Left colon (tissue), 2 donors: ENCODE results near the gene SLC25A10. TPM values are rescaled to one million over a fixed set of nuclear protein-coding genes. Genes with fewer than 3 reads are reported as not detected.
A peak's percentile ranks its signal among the peaks of the same experiment; 100 is the strongest.
"Not testable (repeated sequence)": the region's sequence is repeated elsewhere in the genome, so short reads cannot be mapped to it uniquely, and the experiment has no call there.

Experiments
- ATAC-seq: fragments of 200-7000 bp; cut with Tn5 transposase; one replicate; pipeline ENCODE4 v1.9.1; 2020; ENCODE audit warnings: mild to moderate bottlenecking, moderate library complexity
- DNase-seq, 2 donors: peaks; one replicate each; pipeline ENCODE4 v3.0.0-alpha.2; 2020
- intact Hi-C, 2 donors: fragments of 100-400 bp; cut with DNase I in 1 of 2; cut with micrococcal nuclease in 1 of 2; formaldehyde crosslinking; loops; one replicate each; pipeline versions ENCODE4 v1.11.2 to v1.14.0; 2022; cut with DNase I, micrococcal nuclease
- microRNA-seq, 2 donors: library from miRNA; unstranded; fragments of <30 nt; microRNA quantifications; one replicate each; pipeline versions ENCODE4 v1.1.0 to v1.2.0, GENCODE V29; 2020
- total RNA-seq, 2 donors: library from RNA; stranded (reverse); fragmentation: NEBNext Ultra II Directional; extraction: Animal tissue kit (Norgen Biotek cat#: 25700); gene quantifications; one replicate each; pipeline ENCODE4 v1.2.1, GENCODE V29; 2021
- donor health status: DM: no; HTN: no; CAD: no.
- donor health status: DM: yes; HTN: yes; CAD: no.

The SLC25A10 gene
- total RNA-seq, 2 donors from 2014 or later: 52.5 to 76.2 TPM

GRCh38 chr17:81737947-81738800 is 26.1 kb downstream of the SLC25A10 start:
- DNase-seq: no peak
- ATAC-seq: no peak
- intact Hi-C loops: no loop called here

GRCh38 chr17:81738801-81739393 is 26.8 kb downstream of the SLC25A10 start:
- ATAC-seq (no peak), DNase-seq (no peak)
- intact Hi-C loops: no loop called here

DNA sequence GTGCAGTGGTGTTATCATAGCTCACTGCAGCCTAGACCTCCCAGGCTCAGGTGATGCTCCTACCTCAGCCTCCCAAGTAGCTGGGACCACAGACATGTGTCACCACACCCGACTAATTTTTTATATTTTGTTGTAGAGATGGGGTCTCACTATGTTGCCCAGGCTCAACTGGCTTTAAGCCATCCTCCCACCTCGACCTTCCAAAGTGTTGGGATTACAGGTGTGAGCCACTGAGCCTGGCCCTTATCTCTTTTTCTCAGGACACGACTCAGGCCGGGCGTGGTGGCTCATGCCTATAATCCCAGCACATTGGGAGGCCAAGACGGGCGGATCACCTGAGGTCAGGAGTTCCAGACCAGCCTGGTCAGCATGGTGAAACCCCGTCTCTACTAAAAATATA is 27.5 kb downstream of the SLC25A10 start:
- intact Hi-C loops, DNase-seq, ATAC-seq: not testable (repeated sequence)

DNA sequence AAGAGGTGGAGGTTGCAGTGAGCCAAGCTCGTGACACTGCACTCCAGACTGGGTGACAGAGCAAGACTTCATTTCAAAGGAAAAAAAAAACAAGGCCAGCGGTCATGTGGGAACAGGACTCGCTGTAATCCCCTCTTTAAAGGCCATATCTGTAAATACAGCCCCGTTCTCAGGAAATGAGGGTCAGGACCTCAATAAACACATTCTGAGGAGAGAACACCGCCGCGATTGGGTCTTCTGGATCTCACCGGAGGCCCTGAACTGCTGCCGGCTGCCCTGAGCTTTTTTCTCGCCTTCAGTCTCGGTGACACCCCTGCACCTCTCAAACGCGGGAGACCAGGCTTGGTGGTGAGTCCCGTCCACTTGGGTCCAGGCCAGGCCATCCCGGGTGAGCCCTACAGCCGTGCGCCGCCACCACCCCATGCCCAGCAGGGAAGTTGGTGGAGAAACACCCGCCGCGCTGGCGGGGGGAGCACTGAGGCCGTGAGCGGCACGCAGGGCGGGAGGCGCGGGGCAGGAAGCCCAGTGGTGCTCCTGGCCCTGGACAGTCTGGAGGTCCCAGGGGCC is 28.4 kb downstream of the SLC25A10 start:
- intact Hi-C loops: no loop called here
- DNase-seq: no peak
- ATAC-seq: no peak

DNA sequence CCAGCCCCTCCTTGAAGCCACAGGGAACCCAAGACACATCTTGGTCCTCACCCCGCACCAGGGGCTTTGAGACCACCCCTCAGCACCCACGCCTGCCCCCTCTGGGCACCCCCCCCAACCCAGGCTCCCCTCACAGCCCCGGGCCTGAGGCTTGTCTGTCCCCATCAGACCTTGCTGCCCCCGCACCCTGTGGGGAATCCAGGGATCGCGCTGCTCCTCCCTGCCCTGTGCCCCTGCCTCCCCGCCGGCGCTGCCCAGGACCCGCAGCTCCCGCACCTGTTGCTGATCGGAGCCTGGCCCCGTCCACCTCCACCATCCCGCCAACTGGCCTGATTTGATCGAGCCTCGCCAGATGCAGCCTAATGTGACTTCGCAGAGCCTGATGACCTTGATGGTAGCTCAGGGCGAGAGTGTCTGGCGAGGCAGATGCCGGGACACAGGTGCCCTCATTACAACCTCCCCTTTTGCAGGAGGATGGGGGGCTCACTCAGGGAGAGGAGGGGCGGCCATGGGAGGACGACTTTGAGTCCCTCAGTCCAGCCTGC is 29.0 kb downstream of the SLC25A10 start:
- ATAC-seq (peak; percentile 37), DNase-seq (no peak)
- intact Hi-C loops: no loop called here

DNA sequence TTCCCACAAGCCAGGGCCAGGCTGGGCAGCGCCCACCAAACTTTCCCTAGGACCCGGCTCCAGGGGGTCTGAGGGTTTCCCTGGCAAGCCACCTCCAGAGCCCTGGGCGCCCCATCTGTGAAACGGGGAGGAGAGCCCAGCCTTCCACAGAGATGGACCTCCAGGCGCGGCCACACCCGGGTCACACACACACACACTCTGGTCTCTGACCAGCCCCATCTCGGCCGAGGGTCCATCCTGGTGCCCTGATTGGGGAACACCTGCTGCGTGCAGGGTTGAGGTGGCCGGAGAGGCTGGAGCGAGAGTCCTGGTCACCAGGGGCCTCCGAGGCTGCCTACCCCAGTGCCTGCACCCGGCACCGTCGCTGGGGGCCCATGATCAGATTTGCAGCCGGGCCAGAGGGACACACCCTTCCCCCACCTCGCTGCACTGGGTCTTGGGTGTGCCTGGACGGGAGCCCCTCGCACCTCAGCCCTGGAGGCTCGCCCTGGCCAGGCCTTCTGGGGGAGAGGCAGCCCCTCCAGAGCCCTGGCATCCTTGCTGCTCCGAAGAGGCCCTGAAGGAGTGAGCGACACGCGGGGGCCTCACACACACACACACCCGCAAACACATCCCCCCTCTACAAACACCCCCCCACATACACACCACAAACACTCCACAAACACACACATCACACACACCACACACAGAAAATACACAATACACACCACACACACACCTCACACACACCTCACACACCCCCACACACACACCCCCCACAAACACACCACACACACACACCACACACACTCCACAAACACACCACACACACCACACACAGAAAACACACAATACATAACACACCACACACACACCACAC is 29.7 kb downstream of the SLC25A10 start:
- ATAC-seq (peak; percentile 32), DNase-seq (no peak)
- intact Hi-C loops: no loop called here

Small RNA genes within 50 kb of the gene (microRNA-seq; reads per million reads assigned to microRNA genes)
- gene MIR6786: 0.53 to 1.4 reads per million in 2 donors

Other genes starting within 250 kb of the SLC25A10 start
- 1,000 to 10,000 TPM; 3,767 to 4,413 TPM for gene ACTG1, start 199.5 kb upstream of the SLC25A10 start, total RNA-seq
- gene FSCN2, start 183.9 kb upstream of the SLC25A10 start, total RNA-seq: 1 to 10 TPM; 2.3 to 4.9 TPM
- 10 to 100 TPM; 25.4 to 28.8 TPM for gene FAAP100, start 159.9 kb upstream of the SLC25A10 start, total RNA-seq
- gene NPLOC4, start 75.2 kb upstream of the SLC25A10 start, total RNA-seq: 10 to 100 TPM; 86.2 to 88.4 TPM
- gene TSPAN10, start 75.1 kb upstream of the SLC25A10 start, total RNA-seq: under 1 TPM; 0.18 to 0.22 TPM
- under 1 TPM in 1 of 2 donors, not detected in 1; 0.34 TPM for gene PDE6G, start 55.7 kb upstream of the SLC25A10 start, total RNA-seq
- 10 to 100 TPM; 24.6 to 36.6 TPM for gene OXLD1, start 45.7 kb upstream of the SLC25A10 start, total RNA-seq
- 10 to 100 TPM; 14.0 to 19.4 TPM for gene CCDC137, start 45.5 kb upstream of the SLC25A10 start, total RNA-seq
- gene ARL16, start 28.5 kb upstream of the SLC25A10 start, total RNA-seq: 10 to 100 TPM; 14.3 to 30.5 TPM
- gene HGS, start 28.3 kb upstream of the SLC25A10 start, total RNA-seq: 100 to 1,000 TPM in 1 of 2 donors, 10 to 100 TPM in 1; 98.5 to 105 TPM
- gene MRPL12, start 8.9 kb upstream of the SLC25A10 start, total RNA-seq: 100 to 1,000 TPM in 1 of 2 donors, 10 to 100 TPM in 1; 88.2 to 146 TPM
- under 1 TPM; 0.14 to 0.67 TPM for gene GCGR, start 91.9 kb downstream of the SLC25A10 start, total RNA-seq
- gene MCRIP1, start 121.0 kb downstream of the SLC25A10 start, total RNA-seq: 10 to 100 TPM; 16.4 to 30.4 TPM
- not detected for gene PPP1R27, start 122.8 kb downstream of the SLC25A10 start, total RNA-seq
- gene P4HB, start 148.3 kb downstream of the SLC25A10 start, total RNA-seq: 100 to 1,000 TPM; 560 to 669 TPM
- gene ARHGDIA, start 159.1 kb downstream of the SLC25A10 start, total RNA-seq: 100 to 1,000 TPM; 447 to 500 TPM
- gene ALYREF, start 179.3 kb downstream of the SLC25A10 start, total RNA-seq: 10 to 100 TPM; 43.9 to 69.8 TPM
- gene ANAPC11, start 179.4 kb downstream of the SLC25A10 start, total RNA-seq: 10 to 100 TPM; 83.6 to 88.6 TPM
- under 1 TPM in 1 of 2 donors, not detected in 1; 0.11 TPM for gene NPB, start 190.0 kb downstream of the SLC25A10 start, total RNA-seq
- gene PCYT2, start 199.1 kb downstream of the SLC25A10 start, total RNA-seq: 10 to 100 TPM; 49.9 to 68.9 TPM
- 10 to 100 TPM; 63.2 to 67.5 TPM for gene SIRT7, start 205.9 kb downstream of the SLC25A10 start, total RNA-seq
- gene MAFG, start 215.5 kb downstream of the SLC25A10 start, total RNA-seq: 10 to 100 TPM; 17.8 to 19.7 TPM
- gene PYCR1, start 225.0 kb downstream of the SLC25A10 start, total RNA-seq: 10 to 100 TPM; 40.2 to 55.6 TPM
- under 1 TPM in 1 of 2 donors, not detected in 1; 0.17 TPM for gene MYADML2, start 234.9 kb downstream of the SLC25A10 start, total RNA-seq
- not detected for gene NOTUM, start 248.9 kb downstream of the SLC25A10 start, total RNA-seq